GM23248 (cell line): ENCODE measurements around the gene DRAM1. TPM values are rescaled to one million over a fixed set of nuclear protein-coding genes. Genes with fewer than 3 reads are reported as not detected.
A peak's percentile ranks its signal among the peaks of the same experiment; 100 is the strongest.

Experiments used
- DNase-seq: peaks from one replicate; pipeline ENCODE4 v3.0.0-alpha.2; 2015
- H2AFZ ChIP-seq: fragments of 200-600 bp; sonication (generic); 2 replicates; pipeline ENCODE4 v1.6.1; 2016; ENCODE audit warnings: antibody characterized with exemption
- H3F3A ChIP-seq: fragments of 200-600 bp; sonication (generic); 2 replicates; pipeline ENCODE4 v1.6.1; 2016; ENCODE audit warnings: mild to moderate bottlenecking, antibody characterized with exemption, mixed run types; ENCODE audit not compliant: insufficient read depth
- H3K27ac ChIP-seq: fragments of 200-600 bp; sonication (generic); 2 replicates; pipeline ENCODE4 v1.5.1; 2016; ENCODE audit warnings: mild to moderate bottlenecking
- H3K27me3 ChIP-seq: fragments of 200-600 bp; sonication (generic); replicated peaks from 2 replicates; pipeline ENCODE4 v1.6.1; 2016; ENCODE audit warnings: mild to moderate bottlenecking; ENCODE audit not compliant: insufficient read depth
- H3K36me3 ChIP-seq: fragments of 200-600 bp; sonication (generic); 2 replicates; pipeline ENCODE4 v1.6.1; 2016; ENCODE audit warnings: low read depth, mild to moderate bottlenecking
- H3K4me1 ChIP-seq: fragments of 200-600 bp; sonication (generic); 2 replicates; pipeline ENCODE4 v1.6.1; 2016; ENCODE audit warnings: mild to moderate bottlenecking; ENCODE audit not compliant: insufficient read depth
- H3K4me2 ChIP-seq: fragments of 200-600 bp; sonication (generic); one replicate; pipeline ENCODE4 v1.6.1; 2016; ENCODE audit warnings: mild to moderate bottlenecking; ENCODE audit not compliant: unreplicated experiment
- H3K4me3 ChIP-seq: fragments of 200-600 bp; sonication (generic); 2 replicates; pipeline ENCODE4 v1.5.1; 2016; ENCODE audit warnings: mild to moderate bottlenecking
- H3K79me2 ChIP-seq: fragments of 200-600 bp; sonication (generic); 2 replicates; pipeline ENCODE4 v1.6.1; 2016; ENCODE audit warnings: mild to moderate bottlenecking; ENCODE audit not compliant: insufficient read depth
- H3K9ac ChIP-seq: fragments of 200-600 bp; sonication (generic); 2 replicates; pipeline ENCODE4 v1.6.1; 2016; ENCODE audit warnings: mild to moderate bottlenecking
- H3K9me2 ChIP-seq: fragments of 200-600 bp; sonication (generic); 2 replicates; pipeline ENCODE4 v1.6.1; 2016; ENCODE audit warnings: mixed run types, mild to moderate bottlenecking, moderate library complexity; ENCODE audit not compliant: insufficient read depth
- H3K9me3 ChIP-seq: fragments of 200-600 bp; sonication (generic); one replicate; pipeline ENCODE4 v1.6.1; 2017; ENCODE audit warnings: low read depth
- H4K20me1 ChIP-seq: fragments of 200-600 bp; sonication (generic); 2 replicates; pipeline ENCODE4 v1.6.0; 2016; ENCODE audit not compliant: insufficient read depth
- EZH2 ChIP-seq: fragments of 200-600 bp; sonication (generic); IDR thresholded peaks from 2 replicates; pipeline ENCODE4 v1.6.1; 2018; ENCODE audit warnings: antibody characterized with exemption, mild to moderate bottlenecking; ENCODE audit not compliant: insufficient read depth, poor library complexity, severe bottlenecking
- EZH2phosphoT487 ChIP-seq: fragments of 200-600 bp; sonication (generic); IDR thresholded peaks from 2 replicates; pipeline ENCODE4 v1.6.1; 2018; ENCODE audit warnings: antibody characterized with exemption, moderate library complexity, mild to moderate bottlenecking, low read depth; ENCODE audit not compliant: insufficient read depth
- WGBS, 2 experiments: methylation state at CpG; one replicate each; pipeline ENCODE4 v1.1.6; 2015 to 2017; ENCODE audit warnings: low lambda C conversion rate in 2 of 2, low coverage in 1 of 2; ENCODE audit errors: missing lambda C conversion rate in 2 of 2; 5-methylcytosine and 5-hydroxymethylcytosine counted together
- in situ Hi-C: fragments of 300-500 bp; cut with MboI; formaldehyde crosslinking; loops from 2 replicates; pipeline ENCODE4 v1.15.0; 2020
- polyA plus RNA-seq: library from polyadenylated mRNA; unstranded; fragments of >200 nt; fragmentation: Nextera tagmentation; extraction: Ambion mirVana; gene quantifications from 2 replicates; pipeline ENCODE4 v1.2.1, GENCODE V29; 2016
- total RNA-seq: library from RNA; depleted of rRNA; stranded (reverse); fragments of >200 nt; shearing (Covaris generic); gene quantifications from 2 replicates; pipeline ENCODE4 v1.2.3, GENCODE V29; 2014

The DRAM1 gene
- total and polyA plus RNA-seq, 2 experiments from 2014 or later = 86.8 to 99.2 TPM

DNA sequence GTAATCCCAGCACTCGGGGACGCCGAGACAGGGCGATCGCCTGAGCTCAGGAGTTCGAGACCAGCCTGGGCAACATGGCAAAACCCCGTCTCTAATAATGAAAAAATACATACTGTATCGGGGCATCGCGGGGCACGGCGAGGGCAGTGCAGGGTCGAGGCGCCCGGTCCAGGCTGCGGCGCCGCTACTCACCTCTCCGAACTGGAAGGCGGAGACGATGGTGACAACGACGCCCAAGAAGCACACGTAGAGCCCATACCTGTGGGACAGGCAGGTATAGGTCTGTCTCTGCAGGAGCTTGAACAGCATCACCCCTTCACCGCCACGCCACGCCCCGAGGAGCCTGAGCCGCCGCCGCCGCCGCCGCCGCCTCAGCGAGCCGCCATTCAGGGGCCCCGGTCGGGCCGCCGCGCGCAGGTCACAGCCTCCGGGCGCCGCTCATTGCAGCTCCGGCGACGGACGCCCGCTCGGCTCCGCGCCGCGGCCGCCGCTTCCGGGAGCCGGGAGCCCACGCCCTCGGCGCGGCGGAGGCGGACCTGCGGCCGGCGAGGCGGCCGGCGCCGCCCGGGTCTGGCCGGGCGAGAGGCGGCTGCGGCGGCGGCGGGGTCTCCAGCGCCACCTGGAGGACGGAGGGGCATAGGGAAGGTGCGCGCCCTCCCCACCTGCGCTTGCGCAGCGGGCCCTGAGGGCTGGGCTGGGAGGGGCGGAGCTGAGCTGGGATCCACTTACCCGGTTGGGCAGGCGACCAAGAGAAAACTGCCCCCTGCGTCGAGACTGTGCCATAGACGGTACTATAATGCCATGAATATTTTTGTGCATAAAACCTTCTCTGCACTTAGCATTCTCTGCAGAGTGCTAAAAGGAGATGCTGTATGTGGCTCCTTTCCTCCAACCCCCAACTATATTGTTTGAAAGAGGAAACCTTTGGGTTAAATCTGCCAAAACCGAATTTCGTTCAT, 46.7 kb upstream of the DRAM1 start, which contains the start of gene GNPTAB:
TSS of gene GNPTAB (minus strand) at position 593 of the 959 bp plus-strand sequence. CDS start at position 309, 284 bp downstream.
- H3K79me2 ChIP-seq = peaks cover 31% of the 10 kb centered on the region
- in situ Hi-C loops = loop anchor here (5.0 kb wide), 1 partner anchor 53 kb away; no protein-coding TSS in a partner anchor
- 1% methylated on average over 83 of the region's 96 CpGs for WGBS, 2 experiments

GRCh38 chr12:101832030-101832429, 45.4 kb upstream of the DRAM1 start:
- Histone ChIP-seq H3K36me3 (no peaks in the 10 kb centered on the region), H3K4me2 (no peak overlapping the region), H3K4me1 (peaks cover 4% of the 10 kb centered on the region; the same call in 1 of the 2 replicates), H3K9me2 (no peaks in the 10 kb centered on the region), H4K20me1 (no peaks in the 10 kb centered on the region), H3K27me3 (no peaks in the 10 kb centered on the region), H3K27ac (no peak overlapping the region), H3F3A (no peaks in the 10 kb centered on the region), H3K9ac (no peak overlapping the region), H2AFZ (no peak overlapping the region), H3K9me3 (no peaks in the 10 kb centered on the region), H3K4me3 (no peak overlapping the region), H3K79me2 (peaks cover 26% of the 10 kb centered on the region)
- TF ChIP-seq EZH2phosphoT487 (no peak), EZH2 (no peak)
- DNase-seq = no peak
- in situ Hi-C loops = loop anchor here (5.0 kb wide), 1 partner anchor 55 kb away; no protein-coding TSS in a partner anchor
- WGBS, 2 experiments = 54 to 78% methylated on average over 1 of the region's 1 CpG

More for the DNA sequence above, 46.7 kb upstream of the DRAM1 start, which contains the start of gene GNPTAB:
- H3K27ac ChIP-seq = no peak within 1 kb of the TSS
- H3K9ac ChIP-seq = peak within 1 kb of the TSS; percentile 84
- peak within 1 kb of the TSS; percentile 95 for H2AFZ ChIP-seq
- peak within 1 kb of the TSS; percentile 93 for H3K4me2 ChIP-seq
- peak within 1 kb of the TSS; percentile 82 for H3K4me3 ChIP-seq
- DNase-seq = peak; percentile 96
- no peaks in the 10 kb centered on the region for H3K9me2 ChIP-seq
- H3K36me3 ChIP-seq = no peaks in the 10 kb centered on the region
- H3K9me3 ChIP-seq = no peaks in the 10 kb centered on the region
- no peaks in the 10 kb centered on the region for H3F3A ChIP-seq
- H3K4me1 ChIP-seq = peaks cover 4% of the 10 kb centered on the region; the same call in 1 of the 2 replicates
- no peaks in the 10 kb centered on the region for H3K27me3 ChIP-seq
- TF ChIP-seq EZH2phosphoT487 (no peak), EZH2 (no peak)
- no peaks in the 10 kb centered on the region for H4K20me1 ChIP-seq

- H3K36me3 ChIP-seq = no peaks in the 10 kb centered on the region
- H3K79me2 ChIP-seq = no peaks in the 10 kb centered on the region
- no peaks in the 10 kb centered on the region for H3K9me3 ChIP-seq
- no peak for TF ChIP-seq EZH2phosphoT487
- TF ChIP-seq EZH2 = no peak
- H3K9me2 ChIP-seq = no peaks in the 10 kb centered on the region
- H3K4me2 ChIP-seq = no peak overlapping the region
- in situ Hi-C loops = no loop called here
- H4K20me1 ChIP-seq = no peaks in the 10 kb centered on the region
- no peaks in the 10 kb centered on the region for H3K27me3 ChIP-seq
- no peak overlapping the region for H3K9ac ChIP-seq
- no peaks in the 10 kb centered on the region for H3K4me1 ChIP-seq
- H3F3A ChIP-seq = no peaks in the 10 kb centered on the region
- no peak overlapping the region for H3K27ac ChIP-seq
- WGBS, 2 experiments = 96 to 97% methylated on average over 2 to 3 of the region's 3 CpGs
- H2AFZ ChIP-seq = no peak overlapping the region
- no peak overlapping the region for H3K4me3 ChIP-seq
- no peak for DNase-seq
Measured at GRCh38 chr12:101838628-101839323, 38.6 kb upstream of the DRAM1 start.
